Measurements from ENCODE around the gene NKTR. TPM values are rescaled to one million over a fixed set of nuclear protein-coding genes. Genes with fewer than 3 reads are reported as not detected.

NKTR gene
- total and polyA plus RNA-seq, 2 experiments from 2014 or later = 36.8 to 74.3 TPM

DNA sequence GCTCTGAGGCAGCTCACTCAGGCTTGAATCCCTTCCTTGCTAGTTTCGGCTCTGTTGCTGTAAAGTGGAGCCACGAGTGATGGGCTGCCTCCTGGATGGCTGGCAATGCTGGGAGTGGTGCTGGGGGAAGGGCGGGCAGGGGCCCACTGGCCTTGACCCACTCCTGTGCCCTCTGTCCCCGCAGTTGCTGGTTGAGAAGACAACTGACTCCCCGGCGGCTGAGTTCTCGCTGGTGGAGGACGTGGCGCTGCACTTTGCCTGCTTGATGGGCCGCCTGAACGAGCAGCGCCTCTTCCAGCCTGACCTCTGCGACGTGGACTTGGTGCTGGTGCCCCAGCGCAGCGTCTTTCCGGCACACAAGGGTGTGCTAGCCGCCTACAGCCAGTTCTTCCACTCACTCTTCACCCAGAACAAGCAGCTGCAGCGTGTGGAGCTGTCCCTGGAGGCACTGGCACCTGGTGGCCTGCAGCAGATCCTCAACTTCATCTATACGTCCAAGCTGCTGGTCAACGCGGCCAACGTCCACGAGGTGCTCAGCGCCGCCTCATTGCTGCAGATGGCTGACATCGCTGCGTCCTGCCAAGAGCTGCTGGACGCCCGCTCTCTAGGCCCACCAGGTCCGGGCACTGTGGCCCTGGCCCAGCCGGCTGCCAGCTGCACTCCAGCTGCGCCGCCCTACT is 57.7 kb downstream of the NKTR start:
- no peaks in the 10 kb centered on the region for H3K79me2 ChIP-seq
- no peak overlapping the region for H3K4me3 ChIP-seq
- H3K4me1 ChIP-seq (ENCODE audit: insufficient read depth) = peaks cover 12% of the 10 kb centered on the region
- 94% methylated on average over 34 of the region's 34 CpGs for WGBS (ENCODE audit: low lambda C conversion rate, missing lambda C conversion rate)
- no peak overlapping the region for H3K4me2 ChIP-seq
- no peaks in the 10 kb centered on the region for H4K20me1 ChIP-seq (ENCODE audit: insufficient read depth, poor library complexity, severe bottlenecking)
- TF ChIP-seq, protein P1, sequence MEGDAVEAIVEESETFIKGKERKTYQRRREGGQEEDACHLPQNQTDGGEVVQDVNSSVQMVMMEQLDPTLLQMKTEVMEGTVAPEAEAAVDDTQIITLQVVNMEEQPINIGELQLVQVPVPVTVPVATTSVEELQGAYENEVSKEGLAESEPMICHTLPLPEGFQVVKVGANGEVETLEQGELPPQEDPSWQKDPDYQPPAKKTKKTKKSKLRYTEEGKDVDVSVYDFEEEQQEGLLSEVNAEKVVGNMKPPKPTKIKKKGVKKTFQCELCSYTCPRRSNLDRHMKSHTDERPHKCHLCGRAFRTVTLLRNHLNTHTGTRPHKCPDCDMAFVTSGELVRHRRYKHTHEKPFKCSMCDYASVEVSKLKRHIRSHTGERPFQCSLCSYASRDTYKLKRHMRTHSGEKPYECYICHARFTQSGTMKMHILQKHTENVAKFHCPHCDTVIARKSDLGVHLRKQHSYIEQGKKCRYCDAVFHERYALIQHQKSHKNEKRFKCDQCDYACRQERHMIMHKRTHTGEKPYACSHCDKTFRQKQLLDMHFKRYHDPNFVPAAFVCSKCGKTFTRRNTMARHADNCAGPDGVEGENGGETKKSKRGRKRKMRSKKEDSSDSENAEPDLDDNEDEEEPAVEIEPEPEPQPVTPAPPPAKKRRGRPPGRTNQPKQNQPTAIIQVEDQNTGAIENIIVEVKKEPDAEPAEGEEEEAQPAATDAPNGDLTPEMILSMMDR (IDR thresholded peaks at IDR 0.05; ENCODE audit: poor library complexity) = no peak
- no peak for TF ChIP-seq EZH2 (IDR thresholded peaks at IDR 0.05; ENCODE audit: borderline replicate concordance)
- TF ChIP-seq EZH2phosphoT487 (IDR thresholded peaks at IDR 0.05; ENCODE audit: low read depth, severe bottlenecking, unreplicated experiment) = no peak
- no peak overlapping the region for H2AFZ ChIP-seq
- no peaks in the 10 kb centered on the region for H3K9me2 ChIP-seq (replicated peaks; ENCODE audit: insufficient read depth)
- no peak for DNase-seq (ENCODE audit: low spot score)
- H3K9me3 ChIP-seq (ENCODE audit: low read depth) = no peaks in the 10 kb centered on the region
- H3K36me3 ChIP-seq (replicated peaks; ENCODE audit: insufficient read depth, low read depth) = no peaks in the 10 kb centered on the region
- no peaks in the 10 kb centered on the region for H3K27me3 ChIP-seq
- no peak overlapping the region for H3K27ac ChIP-seq

DNA sequence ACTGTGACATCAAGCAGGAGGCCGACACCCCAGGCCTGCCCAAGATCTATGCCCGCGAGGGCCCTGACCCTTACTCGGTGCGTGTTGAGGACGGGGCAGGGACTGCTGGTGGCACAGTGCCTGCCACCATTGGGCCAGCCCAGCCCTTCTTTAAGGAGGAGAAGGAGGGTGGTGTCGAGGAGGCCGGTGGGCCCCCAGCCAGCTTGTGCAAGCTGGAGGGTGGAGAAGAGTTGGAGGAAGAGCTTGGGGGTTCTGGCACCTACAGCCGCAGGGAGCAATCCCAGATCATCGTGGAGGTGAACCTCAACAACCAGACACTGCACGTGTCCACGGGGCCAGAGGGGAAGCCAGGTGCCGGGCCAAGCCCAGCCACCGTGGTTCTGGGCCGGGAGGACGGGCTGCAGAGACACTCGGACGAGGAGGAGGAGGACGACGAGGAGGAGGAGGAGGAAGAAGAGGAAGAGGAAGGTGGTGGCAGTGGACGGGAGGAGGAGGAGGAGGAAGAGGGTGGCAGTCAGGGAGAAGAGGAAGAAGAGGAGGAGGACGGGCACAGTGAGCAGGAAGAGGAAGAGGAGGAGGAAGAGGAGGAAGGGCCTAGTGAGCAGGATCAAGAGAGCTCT is 58.4 kb downstream of the NKTR start:
- Histone ChIP-seq H2AFZ (no peak overlapping the region), H3K36me3 (replicated peaks; ENCODE audit: insufficient read depth, low read depth) (no peaks in the 10 kb centered on the region), H3K79me2 (no peaks in the 10 kb centered on the region), H3K4me2 (no peak overlapping the region), H4K20me1 (ENCODE audit: insufficient read depth, poor library complexity, severe bottlenecking) (no peaks in the 10 kb centered on the region), H3K9me2 (replicated peaks; ENCODE audit: insufficient read depth) (no peaks in the 10 kb centered on the region), H3K27me3 (no peaks in the 10 kb centered on the region), H3K4me3 (no peak overlapping the region), H3K4me1 (ENCODE audit: insufficient read depth) (peaks cover 5% of the 10 kb centered on the region), H3K27ac (no peak overlapping the region), H3K9me3 (ENCODE audit: low read depth) (no peaks in the 10 kb centered on the region)
- DNase-seq (ENCODE audit: low spot score) = no peak
- 93% methylated on average over 21 of the region's 22 CpGs for WGBS (ENCODE audit: low lambda C conversion rate, missing lambda C conversion rate)
- TF ChIP-seq EZH2phosphoT487 (IDR thresholded peaks at IDR 0.05; ENCODE audit: low read depth, severe bottlenecking, unreplicated experiment) (no peak), EZH2 (IDR thresholded peaks at IDR 0.05; ENCODE audit: borderline replicate concordance) (no peak)
- TF ChIP-seq, protein P1 (IDR thresholded peaks at IDR 0.05; ENCODE audit: poor library complexity) = no peak

DNA sequence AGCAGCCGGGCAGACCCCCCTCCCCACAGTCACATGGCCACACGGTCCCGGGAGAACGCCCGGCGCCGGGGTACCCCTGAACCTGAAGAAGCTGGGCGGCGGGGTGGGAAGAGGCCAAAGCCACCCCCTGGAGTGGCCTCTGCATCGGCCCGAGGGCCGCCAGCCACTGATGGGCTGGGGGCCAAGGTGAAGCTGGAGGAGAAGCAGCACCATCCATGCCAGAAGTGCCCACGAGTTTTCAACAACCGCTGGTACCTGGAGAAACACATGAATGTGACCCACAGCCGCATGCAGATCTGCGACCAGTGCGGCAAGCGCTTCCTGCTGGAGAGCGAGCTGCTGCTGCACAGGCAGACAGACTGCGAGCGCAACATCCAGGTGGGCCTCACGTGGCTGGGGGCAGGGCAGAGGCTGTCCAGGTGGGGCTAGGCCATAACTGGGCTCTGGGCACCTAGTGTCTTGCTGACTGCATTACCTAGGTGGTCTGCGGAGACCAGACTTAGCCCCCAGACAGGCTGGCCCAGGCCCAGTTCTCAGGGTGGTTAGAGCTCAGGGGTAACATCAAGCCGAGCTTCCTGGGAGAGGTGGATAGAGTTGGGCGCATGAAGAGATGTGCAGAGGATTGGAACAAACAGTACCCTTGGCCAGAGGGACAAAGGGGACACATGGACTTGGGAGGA is 59.1 kb downstream of the NKTR start:
- Histone ChIP-seq H3K4me1 (ENCODE audit: insufficient read depth) (peaks cover 5% of the 10 kb centered on the region), H3K79me2 (no peaks in the 10 kb centered on the region), H3K4me3 (no peak overlapping the region), H3K36me3 (replicated peaks; ENCODE audit: insufficient read depth, low read depth) (no peaks in the 10 kb centered on the region), H4K20me1 (ENCODE audit: insufficient read depth, poor library complexity, severe bottlenecking) (no peaks in the 10 kb centered on the region), H2AFZ (no peak overlapping the region), H3K27ac (no peak overlapping the region), H3K9me3 (ENCODE audit: low read depth) (no peaks in the 10 kb centered on the region), H3K9me2 (replicated peaks; ENCODE audit: insufficient read depth) (no peaks in the 10 kb centered on the region), H3K4me2 (no peak overlapping the region), H3K27me3 (no peaks in the 10 kb centered on the region)
- DNase-seq (ENCODE audit: low spot score) = no peak
- 91% methylated on average over 13 of the region's 25 CpGs for WGBS (ENCODE audit: low lambda C conversion rate, missing lambda C conversion rate)
- TF ChIP-seq EZH2 (IDR thresholded peaks at IDR 0.05; ENCODE audit: borderline replicate concordance) (no peak), EZH2phosphoT487 (IDR thresholded peaks at IDR 0.05; ENCODE audit: low read depth, severe bottlenecking, unreplicated experiment) (no peak)
- TF ChIP-seq, protein P1 (IDR thresholded peaks at IDR 0.05; ENCODE audit: poor library complexity) = no peak
